ENCODE measurements around the gene SHISA5.
"Not testable (repeated sequence)": the region's sequence is repeated elsewhere in the genome, so short reads cannot be mapped to it uniquely, and the experiment has no call there.

SHISA5 gene

DNA sequence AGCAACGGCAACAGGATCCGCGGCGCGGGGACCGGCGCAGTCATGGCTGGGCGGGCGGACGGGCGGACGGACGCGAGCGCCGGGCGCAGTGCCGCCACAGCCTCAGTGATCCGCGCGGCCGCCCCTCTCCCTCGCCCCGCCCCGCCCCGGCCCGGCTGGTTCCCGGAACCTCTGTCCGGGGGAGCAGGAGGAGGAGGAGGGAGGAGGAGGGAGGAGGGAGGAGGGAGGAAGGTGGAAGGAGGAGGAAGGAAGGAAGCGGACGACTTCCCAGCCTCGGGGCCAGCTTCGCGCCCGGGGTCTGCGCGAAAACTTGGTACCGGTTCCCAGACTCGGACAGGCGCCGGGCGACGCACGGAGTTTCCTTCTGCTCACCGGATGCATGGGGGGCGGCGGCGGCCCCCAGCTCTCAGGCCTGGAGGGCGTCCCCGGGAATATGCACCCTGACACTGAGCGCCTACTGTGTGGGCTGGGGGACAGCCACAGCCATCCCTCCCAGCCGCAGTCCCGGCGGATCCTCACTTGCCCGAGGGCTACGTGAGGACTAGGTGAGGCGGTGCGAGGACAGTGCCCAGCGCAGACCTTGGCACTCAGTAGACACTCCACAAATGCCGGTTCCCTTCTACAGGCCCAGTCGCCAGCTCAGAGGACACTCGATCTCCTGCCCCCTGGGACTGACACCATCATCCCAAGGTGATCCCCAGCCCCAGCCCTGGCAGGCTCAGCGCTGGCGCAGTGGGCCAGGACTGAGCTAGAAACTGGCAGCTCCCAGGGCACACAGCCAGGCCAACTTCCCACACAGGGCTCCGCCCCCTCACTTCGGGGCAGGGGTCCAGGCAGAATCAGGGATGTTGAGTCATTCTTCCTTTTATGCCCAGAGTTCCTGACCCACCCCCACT lies at the start of gene SHISA5:
SHISA5 (minus strand) TSS at position 124 of the 896 bp plus-strand sequence; CDS start at position 44, 80 bp downstream.
- DNase-seq (ENCODE audit: low read depth in 4 of 4, low spot score in 1 of 4) = peak; percentile 28 to 56 (median 29)

- no peak for DNase-seq (ENCODE audit: low read depth in 4 of 4, low spot score in 1 of 4)
Measured at GRCh38 chr3:48553361-48553760, 49.4 kb upstream of the SHISA5 start.

GRCh38 chr3:48552111-48552951 lies 48.4 kb upstream of the SHISA5 start:
- no peak for DNase-seq (ENCODE audit: low read depth in 4 of 4, low spot score in 1 of 4)

GRCh38 chr3:48551651-48552050 lies 47.7 kb upstream of the SHISA5 start:
- not testable (repeated sequence) for DNase-seq (ENCODE audit: low read depth in 4 of 4, low spot score in 1 of 4)

GRCh38 chr3:48548729-48549705 lies 45.0 kb upstream of the SHISA5 start:
- DNase-seq (ENCODE audit: low read depth in 4 of 4, low spot score in 1 of 4) = peak; percentile 73 to 79 (median 76)

DNA sequence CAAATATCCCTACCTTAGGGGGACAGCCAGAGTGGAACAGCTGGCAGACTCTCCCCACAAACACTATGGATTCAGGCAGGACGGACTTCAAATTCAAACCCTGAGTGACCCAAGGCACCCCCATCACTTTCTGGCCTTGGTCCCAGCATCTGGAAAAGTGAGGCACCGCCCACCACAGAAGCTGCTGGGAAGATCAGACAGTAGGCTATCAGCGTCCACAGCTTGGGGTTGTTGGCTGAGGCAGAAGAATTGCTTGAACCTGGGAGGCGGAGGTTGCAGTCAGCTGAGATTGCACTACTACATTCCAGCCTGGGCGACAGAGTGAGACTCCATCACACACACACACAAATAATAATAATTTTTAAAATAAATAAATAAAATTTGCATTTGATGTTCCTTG lies 44.2 kb upstream of the SHISA5 start:
- DNase-seq (ENCODE audit: low read depth in 4 of 4, low spot score in 1 of 4) = no peak

DNA sequence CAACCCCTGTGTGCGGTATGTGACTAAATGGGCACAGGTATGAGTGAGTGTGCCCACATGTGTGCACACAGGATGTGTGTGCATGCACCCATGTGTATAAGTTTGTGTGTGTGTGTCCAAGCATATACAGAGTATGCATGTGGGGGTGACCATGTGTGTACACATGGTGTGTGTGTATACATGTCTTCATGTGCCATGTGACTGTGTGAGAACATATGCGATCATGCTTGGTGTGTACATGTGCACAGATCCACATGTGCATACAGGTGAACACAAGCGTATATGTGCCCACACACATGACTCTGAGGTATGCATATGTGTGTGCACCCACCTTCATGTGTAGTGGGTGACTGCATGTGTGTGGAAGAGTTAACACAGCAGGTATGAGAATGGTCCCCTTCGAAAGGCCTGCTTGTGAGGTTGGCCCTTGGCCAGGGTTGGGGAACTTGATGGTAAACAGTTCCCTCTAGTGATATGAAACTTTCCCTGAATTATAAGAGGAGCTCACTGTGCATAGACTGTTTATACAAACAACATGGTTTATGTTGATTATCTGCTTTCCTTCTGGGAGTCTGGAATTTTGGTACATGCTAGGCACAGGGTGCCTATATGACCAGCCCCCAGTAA lies 42.3 kb upstream of the SHISA5 start:
- no peak for DNase-seq (ENCODE audit: low read depth in 4 of 4, low spot score in 1 of 4)

GRCh38 chr3:48544141-48544540 lies 40.2 kb upstream of the SHISA5 start:
- DNase-seq (ENCODE audit: low read depth in 4 of 4, low spot score in 1 of 4) = no peak

- no peak for DNase-seq (ENCODE audit: low read depth in 4 of 4, low spot score in 1 of 4)
Measured at GRCh38 chr3:48543271-48543866, 39.4 kb upstream of the SHISA5 start.

- no peak for DNase-seq (ENCODE audit: low read depth in 4 of 4, low spot score in 1 of 4)
Measured at GRCh38 chr3:48538451-48538850, 34.5 kb upstream of the SHISA5 start.

DNA sequence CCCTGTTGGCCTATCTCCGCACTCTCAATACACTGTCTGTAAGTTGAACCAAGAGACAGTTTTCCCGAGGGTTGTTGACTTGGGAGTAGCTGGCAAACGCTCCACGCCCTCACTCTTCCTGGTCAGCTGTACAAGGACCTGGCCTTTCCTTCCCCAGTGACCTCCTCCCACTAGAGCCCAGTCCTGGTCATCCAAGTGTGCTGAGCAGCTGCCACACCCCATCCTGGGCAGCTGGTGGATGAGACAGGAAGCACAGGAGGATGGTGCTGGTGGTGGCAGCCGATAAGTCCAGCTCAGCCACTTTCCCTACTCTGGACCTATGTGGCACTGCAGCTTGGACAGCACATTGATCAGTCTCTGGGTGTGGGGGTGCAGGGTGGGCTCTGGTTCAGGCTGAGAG lies 32.8 kb upstream of the SHISA5 start:
- DNase-seq (ENCODE audit: low read depth in 4 of 4, low spot score in 1 of 4) = no peak

DNA sequence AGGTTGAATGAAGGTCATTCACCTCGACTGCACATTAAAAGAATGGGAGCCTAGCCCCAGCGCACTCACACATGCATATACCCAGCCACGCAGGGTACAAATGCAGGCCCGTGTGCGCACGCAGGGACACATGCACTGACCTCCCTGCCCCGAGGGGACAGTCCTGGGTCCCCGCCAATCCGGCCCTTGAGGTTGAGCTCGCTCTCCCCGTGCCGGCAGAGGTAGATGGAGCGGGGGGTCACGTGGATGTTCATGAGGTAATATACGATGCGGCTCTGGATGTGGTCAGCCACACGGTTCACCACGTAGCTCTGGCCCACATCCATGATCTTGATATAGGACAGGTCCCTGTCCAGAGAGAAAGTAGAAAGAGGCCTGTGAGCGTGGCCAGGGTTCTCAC lies 32.1 kb upstream of the SHISA5 start:
- no peak for DNase-seq (ENCODE audit: low read depth in 4 of 4, low spot score in 1 of 4)

GRCh38 chr3:48535578-48535977 lies 31.6 kb upstream of the SHISA5 start:
- no peak for DNase-seq (ENCODE audit: low read depth in 4 of 4, low spot score in 1 of 4)

DNA sequence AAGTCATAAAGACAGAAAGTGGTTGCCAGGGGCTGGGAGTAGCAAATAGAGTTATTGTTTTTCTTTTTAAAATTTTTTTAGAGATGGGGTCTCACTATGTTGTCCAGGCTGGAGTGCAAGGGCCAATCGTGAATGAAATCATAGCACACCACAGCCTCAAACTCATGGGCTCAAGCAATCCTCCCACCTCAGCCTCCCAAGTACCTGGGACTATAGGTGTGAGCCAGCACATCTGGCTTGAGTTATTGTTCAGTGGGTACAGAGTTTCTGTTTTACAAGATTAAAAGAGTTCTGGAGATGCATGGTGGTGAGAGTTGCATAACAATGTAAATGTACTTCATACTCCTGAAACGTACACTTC lies 29.0 kb upstream of the SHISA5 start:
- DNase-seq (ENCODE audit: low read depth in 4 of 4, low spot score in 1 of 4) = no peak

DNA sequence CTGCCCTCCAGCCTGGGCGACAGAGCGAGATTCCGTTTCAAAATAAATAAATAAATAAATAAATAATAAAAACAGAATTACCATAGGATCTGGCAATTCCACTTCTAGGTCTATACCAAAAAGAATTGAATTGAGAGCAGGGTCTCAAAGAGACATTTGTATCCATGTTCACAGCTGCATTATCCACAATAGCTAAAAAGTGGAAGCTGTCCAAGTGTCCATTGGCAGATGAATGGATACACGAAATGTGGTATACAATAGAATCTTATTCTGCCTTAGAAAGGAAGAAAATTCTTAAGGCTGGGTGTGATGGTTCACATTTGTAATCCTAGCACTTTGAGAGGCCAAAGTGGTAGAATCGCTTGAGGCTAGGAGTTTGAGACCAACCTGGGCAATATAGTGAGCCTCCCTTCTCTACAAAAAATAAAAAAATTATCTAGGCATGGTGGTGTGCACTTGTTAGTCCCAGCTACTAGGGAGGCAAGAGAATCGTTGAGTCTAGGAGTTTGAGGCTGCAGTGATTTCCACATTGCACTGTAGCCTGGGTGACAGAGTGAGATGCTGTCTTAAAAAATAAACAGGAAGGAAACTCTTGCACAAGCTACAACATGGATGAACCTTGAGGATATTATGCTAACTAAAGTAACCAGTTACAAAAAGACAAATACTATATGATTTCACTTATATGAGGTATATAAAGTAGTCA lies 28.4 kb upstream of the SHISA5 start:
- no peak for DNase-seq (ENCODE audit: low read depth in 4 of 4, low spot score in 1 of 4)

DNA sequence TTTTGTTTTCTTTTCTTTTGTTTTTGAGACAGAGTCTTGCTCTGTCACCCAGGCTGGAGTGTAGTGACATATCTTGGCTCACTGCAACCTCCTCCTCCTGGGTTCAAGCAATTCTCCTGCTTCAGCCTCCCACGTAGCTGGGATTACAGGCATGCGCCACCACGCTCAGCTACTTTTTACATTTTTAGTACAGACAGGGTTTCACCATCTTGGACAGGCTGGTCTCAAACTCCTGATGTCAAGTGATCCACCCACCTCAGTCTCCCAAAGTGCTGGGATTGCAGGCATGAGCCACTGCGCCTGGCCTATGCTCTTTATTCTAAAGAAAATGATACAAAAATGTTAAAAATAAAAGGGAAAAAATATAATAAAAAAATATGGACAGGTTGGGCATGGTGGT lies 26.7 kb upstream of the SHISA5 start:
- DNase-seq (ENCODE audit: low read depth in 4 of 4, low spot score in 1 of 4) = not testable (repeated sequence)

DNA sequence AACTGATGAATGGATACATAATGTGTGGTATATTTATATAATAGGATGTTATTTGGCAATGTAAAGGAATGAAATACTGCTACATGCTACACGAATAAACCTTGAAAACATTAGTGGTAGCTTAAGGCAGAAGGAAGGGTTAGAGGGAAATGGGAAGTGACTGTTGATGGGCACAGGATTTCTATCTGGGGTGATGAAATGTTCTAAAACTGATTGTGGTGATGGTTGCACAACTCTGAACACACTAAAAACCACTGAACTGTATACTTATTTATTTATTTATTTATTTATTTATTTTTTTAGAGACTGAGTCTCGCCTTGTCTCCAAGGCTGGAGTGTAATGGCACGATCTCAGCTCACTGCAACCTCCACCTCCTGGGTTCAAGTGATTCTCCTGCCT lies 24.8 kb upstream of the SHISA5 start:
- DNase-seq (ENCODE audit: low read depth in 4 of 4, low spot score in 1 of 4) = no peak

GRCh38 chr3:48528048-48528447 lies 24.1 kb upstream of the SHISA5 start:
- no peak for DNase-seq (ENCODE audit: low read depth in 4 of 4, low spot score in 1 of 4)

- no peak for DNase-seq (ENCODE audit: low read depth in 4 of 4, low spot score in 1 of 4)
Measured at GRCh38 chr3:48524970-48525369, 21.0 kb upstream of the SHISA5 start.

Data from stimulated activated CD4-positive, alpha-beta T cell treated with anti-CD3 and anti-CD28 coated beads, Interleukin-1b, Interleukin-23, amount 100 ng/mL, for 24 hours (primary cell).